HFFc6 (cell line): ENCODE results near the gene RAB3GAP1. TPM values are rescaled to one million over a fixed set of nuclear protein-coding genes. Genes with fewer than 3 reads are reported as not detected.

Source experiments
- DNase-seq: peaks from one replicate; pipeline ENCODE4 v3.0.0-alpha.2; 2018
- H3K27ac Mint-ChIP-seq: 2 replicates; pipeline ENCODE4 v1.8.0; 2020; ENCODE audit warnings: mild to moderate bottlenecking, mixed read lengths
- H3K27me3 Mint-ChIP-seq: 2 replicates; pipeline ENCODE4 v1.8.0; 2021; ENCODE audit warnings: mild to moderate bottlenecking, moderate library complexity, mixed read lengths; ENCODE audit not compliant: insufficient read depth
- H3K36me3 Mint-ChIP-seq: 2 replicates; pipeline ENCODE4 v1.8.0; 2021; ENCODE audit warnings: low read depth, mixed read lengths
- H3K4me1 Mint-ChIP-seq: 2 replicates; pipeline ENCODE4 v1.8.0; 2020; ENCODE audit warnings: low read depth, mixed read lengths
- H3K4me3 Mint-ChIP-seq: 2 replicates; pipeline ENCODE4 v1.8.0; 2020; ENCODE audit warnings: mild to moderate bottlenecking, moderate library complexity, mixed read lengths
- H3K9me3 Mint-ChIP-seq: 2 replicates; pipeline ENCODE4 v1.8.0; 2020; ENCODE audit warnings: mild to moderate bottlenecking, mixed read lengths
- total RNA-seq, 6 experiments: library from RNA; stranded (reverse); fragmentation: NEBNext Ultra II Directional; extraction: Animal tissue kit (Norgen Biotek cat#: 25700); gene quantifications; 2 replicates in 1 of 6; 3 replicates in 5 of 6; pipeline ENCODE4 v1.2.3, GENCODE V29; 2021
- TF ChIP-seq, protein P1 (sequence below): fragments of 200-600 bp; sonication (generic); IDR thresholded peaks from 2 replicates; pipeline ENCODE4 v1.5.0; 2021; ENCODE audit warnings: antibody characterized with exemption, mild to moderate bottlenecking

Gene RAB3GAP1
- total RNA-seq, 6 experiments from 2014 or later = 52.6 to 61.2 (median 59.1) TPM

DNA sequence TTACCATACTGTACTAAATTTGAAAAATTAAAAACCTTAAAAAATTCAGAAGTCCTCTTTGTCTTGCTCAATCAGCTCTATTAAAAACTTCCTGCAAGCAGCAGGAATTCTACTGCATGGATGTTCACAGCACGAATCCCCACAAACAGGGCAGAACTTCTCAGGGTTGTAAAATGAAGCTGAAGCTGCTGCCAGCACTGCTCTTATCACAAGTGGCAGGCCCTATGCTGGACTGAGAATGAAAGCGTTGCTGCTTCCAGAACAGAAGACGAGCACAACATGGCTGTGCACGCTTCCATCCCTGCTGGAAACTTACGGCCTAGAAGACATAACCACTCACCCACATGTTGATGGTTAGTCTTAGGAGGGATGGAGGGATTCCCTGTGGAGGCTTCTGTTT is 134.0 kb downstream of the RAB3GAP1 start:
- no peak overlapping the region for H3K4me3 Mint-ChIP-seq
- H3K4me1 Mint-ChIP-seq = peaks cover 7% of the 10 kb centered on the region
- H3K9me3 Mint-ChIP-seq = peaks cover 5% of the 10 kb centered on the region; the same call in 1 of the 2 replicates
- H3K27ac Mint-ChIP-seq = no peak overlapping the region
- DNase-seq = no peak
- TF ChIP-seq, protein P1, sequence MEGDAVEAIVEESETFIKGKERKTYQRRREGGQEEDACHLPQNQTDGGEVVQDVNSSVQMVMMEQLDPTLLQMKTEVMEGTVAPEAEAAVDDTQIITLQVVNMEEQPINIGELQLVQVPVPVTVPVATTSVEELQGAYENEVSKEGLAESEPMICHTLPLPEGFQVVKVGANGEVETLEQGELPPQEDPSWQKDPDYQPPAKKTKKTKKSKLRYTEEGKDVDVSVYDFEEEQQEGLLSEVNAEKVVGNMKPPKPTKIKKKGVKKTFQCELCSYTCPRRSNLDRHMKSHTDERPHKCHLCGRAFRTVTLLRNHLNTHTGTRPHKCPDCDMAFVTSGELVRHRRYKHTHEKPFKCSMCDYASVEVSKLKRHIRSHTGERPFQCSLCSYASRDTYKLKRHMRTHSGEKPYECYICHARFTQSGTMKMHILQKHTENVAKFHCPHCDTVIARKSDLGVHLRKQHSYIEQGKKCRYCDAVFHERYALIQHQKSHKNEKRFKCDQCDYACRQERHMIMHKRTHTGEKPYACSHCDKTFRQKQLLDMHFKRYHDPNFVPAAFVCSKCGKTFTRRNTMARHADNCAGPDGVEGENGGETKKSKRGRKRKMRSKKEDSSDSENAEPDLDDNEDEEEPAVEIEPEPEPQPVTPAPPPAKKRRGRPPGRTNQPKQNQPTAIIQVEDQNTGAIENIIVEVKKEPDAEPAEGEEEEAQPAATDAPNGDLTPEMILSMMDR = no peak
- no peaks in the 10 kb centered on the region; the same call in 1 of the 2 replicates for H3K27me3 Mint-ChIP-seq
- H3K36me3 Mint-ChIP-seq = peaks cover 6% of the 10 kb centered on the region

DNA sequence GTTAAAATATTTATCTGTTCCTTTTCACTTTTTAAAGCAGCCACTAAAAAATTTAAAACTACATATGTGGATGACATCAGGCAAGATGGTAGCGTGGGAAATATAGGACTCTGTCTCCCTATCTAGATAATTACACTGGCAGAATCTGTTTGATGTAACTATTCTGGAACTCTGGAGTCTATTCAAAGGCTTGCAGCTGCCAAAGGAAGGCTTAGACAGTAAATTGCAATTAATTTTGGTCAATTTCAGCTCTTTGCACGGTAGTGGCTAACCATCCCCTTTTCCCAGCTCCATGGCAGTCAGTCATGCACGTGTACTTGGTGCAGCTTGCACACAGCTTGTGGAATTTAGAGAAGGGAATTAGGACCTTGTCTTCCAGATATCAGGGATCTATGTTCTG is 135.2 kb downstream of the RAB3GAP1 start:
- no peak overlapping the region for H3K27ac Mint-ChIP-seq
- TF ChIP-seq, protein P1 = no peak
- H3K27me3 Mint-ChIP-seq = no peaks in the 10 kb centered on the region; the same call in 1 of the 2 replicates
- peaks cover 6% of the 10 kb centered on the region for H3K36me3 Mint-ChIP-seq
- peaks cover 5% of the 10 kb centered on the region; the same call in 1 of the 2 replicates for H3K9me3 Mint-ChIP-seq
- no peak for DNase-seq
- peaks cover 7% of the 10 kb centered on the region for H3K4me1 Mint-ChIP-seq
- no peak overlapping the region for H3K4me3 Mint-ChIP-seq

DNA sequence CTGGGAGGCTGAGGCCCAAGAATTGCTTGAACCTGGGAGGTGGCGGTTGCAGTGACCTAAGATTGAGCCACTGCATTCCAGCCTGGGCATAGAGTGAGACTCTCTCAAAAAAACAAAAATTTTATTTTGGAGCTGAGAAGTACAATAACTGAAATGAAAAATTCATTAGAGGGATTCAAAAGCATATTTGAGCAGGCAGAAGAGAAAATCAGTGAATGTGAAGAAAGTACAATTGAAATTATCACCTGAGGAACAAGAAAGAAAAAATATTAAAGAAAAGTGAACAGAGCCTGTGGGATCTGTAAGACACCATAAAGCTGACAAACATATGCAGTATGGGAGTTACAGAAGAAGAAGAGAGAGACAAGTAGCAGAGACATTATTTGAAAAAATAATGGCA is 137.1 kb downstream of the RAB3GAP1 start:
- Mint-ChIP-seq H3K27ac (no peak overlapping the region), H3K9me3 (peaks cover 5% of the 10 kb centered on the region; the same call in 1 of the 2 replicates), H3K27me3 (no peaks in the 10 kb centered on the region; the same call in 1 of the 2 replicates)

DNA sequence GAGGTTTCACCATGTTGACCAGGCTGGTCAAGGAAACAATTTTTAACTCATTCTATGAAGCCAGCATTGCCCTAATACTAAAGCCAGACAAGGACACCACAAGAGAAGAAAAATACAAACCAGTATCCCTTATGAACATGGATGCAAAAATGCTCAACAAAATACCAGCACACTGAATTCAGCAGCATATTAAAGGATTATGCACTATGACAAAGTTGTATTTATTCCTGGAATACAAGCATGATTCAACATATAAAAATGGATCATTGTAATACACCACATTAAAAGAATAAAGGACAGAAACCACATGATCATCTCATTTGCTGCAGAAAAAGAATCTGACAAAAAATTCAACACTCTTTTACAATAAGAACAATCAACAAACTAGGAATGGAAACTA is 138.7 kb downstream of the RAB3GAP1 start:
- Mint-ChIP-seq H3K27me3 (no peaks in the 10 kb centered on the region; the same call in 1 of the 2 replicates), H3K4me1 (no peaks in the 10 kb centered on the region), H3K36me3 (peaks cover 6% of the 10 kb centered on the region), H3K4me3 (no peak overlapping the region), H3K9me3 (peaks cover 5% of the 10 kb centered on the region; the same call in 1 of the 2 replicates), H3K27ac (no peak overlapping the region)
- TF ChIP-seq, protein P1 = no peak
- no peak for DNase-seq

More for the DNA sequence above, 137.1 kb downstream of the RAB3GAP1 start:
- DNase-seq = no peak
- H3K36me3 Mint-ChIP-seq = peaks cover 6% of the 10 kb centered on the region
- H3K4me1 Mint-ChIP-seq = no peaks in the 10 kb centered on the region
- no peak overlapping the region for H3K4me3 Mint-ChIP-seq
- TF ChIP-seq, protein P1 = no peak

DNA sequence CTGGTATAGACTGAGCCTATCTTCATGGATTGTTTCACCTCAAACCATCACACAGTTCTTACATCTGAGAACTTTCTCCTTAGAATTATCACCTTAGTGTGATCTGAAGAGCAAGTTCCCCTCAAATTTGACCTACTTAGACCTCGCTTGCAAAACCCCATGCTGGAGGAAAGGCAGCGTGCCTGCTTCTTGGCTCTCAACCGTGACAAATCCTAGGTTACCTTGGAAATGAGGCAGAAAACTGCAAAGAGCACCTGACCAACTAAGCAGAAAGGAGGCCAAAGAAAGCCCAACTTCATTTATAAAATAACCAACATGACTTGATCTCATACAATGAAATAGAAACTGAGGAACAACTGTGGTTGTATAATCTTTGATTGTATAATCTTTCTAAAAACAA is 146.4 kb downstream of the RAB3GAP1 start:
- H3K27ac Mint-ChIP-seq = no peak overlapping the region
- no peak for DNase-seq

More for the DNA sequence above, 146.4 kb downstream of the RAB3GAP1 start:
- H3K9me3 Mint-ChIP-seq = no peaks in the 10 kb centered on the region
- H3K4me3 Mint-ChIP-seq = no peak overlapping the region
- H3K4me1 Mint-ChIP-seq = no peaks in the 10 kb centered on the region
- TF ChIP-seq, protein P1 = no peak
- H3K27me3 Mint-ChIP-seq = no peaks in the 10 kb centered on the region
- no peaks in the 10 kb centered on the region for H3K36me3 Mint-ChIP-seq
